GM19452 (cell line): ENCODE measurements around the gene RGS6.

ENCODE experiments used
- ATAC-seq: cut with Tn5 transposase; IDR thresholded peaks from one replicate; pipeline ENCODE4 v1.9.1; 2021; ENCODE audit not compliant: unreplicated experiment

The RGS6 gene

DNA sequence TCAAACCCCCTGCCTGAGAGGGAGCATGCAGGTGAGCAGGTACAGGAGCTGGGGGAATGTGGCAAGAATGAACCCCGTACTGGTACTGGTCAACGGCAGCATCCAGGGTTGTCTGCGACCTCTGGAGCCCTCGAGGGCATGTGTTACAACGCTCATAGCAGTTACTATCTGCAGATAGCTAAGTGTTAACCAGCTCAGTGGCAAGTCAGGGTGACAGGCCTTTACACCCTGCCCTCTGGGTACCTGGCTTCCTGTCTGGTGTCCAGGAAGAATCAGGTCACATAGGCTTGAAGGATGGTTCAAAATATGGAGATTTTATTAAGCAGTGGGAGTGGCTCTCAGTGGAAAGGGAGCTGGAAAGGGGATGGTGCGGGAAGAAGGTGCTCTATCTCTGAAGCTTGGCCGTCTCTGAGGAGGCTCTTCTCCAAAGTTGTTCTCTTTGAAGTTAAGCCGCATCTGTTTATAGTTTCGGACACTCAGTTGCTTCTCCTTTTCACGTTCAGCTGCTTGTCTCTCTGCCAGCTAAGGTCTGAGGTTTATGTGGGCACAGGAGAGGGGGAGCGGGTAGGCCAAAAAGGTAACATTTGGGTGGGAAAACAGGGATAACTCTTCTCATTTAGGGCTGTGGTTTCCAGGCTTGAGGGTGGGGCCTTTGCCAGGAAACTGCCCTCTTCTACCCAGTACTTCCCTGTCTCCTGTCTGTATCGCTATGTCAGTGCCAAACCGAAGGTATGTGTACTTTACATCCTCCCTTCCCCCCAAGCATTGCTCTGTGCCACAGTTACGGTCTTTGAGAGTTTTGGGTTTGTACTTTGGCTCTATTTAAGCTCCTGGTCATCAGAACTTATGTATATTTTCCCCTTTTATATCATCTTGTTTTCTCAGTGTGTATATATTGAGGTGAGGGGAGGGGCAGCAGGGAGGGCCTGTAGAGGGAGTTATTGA is 305.8 kb downstream of the RGS6 start:
- no peak for ATAC-seq

DNA sequence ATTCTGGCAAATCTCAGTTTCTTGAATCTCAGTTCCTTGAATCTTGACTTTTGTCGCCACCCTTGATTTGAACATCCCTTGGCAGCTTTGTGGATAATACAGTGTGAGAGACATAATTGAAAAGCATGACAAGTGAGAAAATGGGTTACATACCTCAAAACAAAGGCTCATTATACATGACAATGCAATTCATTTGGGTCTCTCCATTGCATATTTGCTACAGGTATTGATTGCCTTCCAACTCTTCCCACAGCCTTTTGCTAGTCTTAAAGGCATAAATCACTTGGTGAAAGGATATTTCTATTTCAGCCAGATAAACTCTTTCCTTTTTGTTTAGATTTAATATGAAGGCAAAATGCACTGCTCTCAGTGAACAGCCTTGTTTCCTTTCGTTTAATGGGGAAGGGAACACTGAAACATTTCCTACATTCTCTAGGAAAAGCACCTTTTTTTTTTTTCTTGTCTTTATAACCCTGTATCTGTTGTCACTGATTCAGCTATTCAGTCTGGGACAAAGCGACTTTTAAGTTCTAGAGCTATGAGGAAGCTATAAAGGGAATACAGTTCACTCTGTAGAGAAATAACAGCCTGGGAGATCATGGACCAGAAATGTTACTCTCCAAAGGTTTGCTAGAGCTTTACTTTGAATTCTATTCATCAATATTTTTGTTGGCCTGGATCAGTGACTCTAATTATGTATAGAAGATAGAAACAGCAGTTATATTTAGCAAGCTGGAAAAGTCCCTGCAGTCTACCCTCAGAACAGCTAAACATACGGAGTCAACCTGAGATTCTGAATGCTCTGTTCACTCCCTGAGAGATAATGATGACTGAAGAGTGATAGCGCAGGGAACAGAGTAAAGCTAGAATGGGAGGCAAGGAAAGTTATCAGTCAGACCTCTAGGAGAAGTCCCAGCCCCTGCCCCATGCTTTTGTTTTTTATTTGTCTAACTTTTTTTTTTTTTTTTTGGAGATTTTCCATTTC is 311.4 kb downstream of the RGS6 start:
- ATAC-seq, result no peak

DNA sequence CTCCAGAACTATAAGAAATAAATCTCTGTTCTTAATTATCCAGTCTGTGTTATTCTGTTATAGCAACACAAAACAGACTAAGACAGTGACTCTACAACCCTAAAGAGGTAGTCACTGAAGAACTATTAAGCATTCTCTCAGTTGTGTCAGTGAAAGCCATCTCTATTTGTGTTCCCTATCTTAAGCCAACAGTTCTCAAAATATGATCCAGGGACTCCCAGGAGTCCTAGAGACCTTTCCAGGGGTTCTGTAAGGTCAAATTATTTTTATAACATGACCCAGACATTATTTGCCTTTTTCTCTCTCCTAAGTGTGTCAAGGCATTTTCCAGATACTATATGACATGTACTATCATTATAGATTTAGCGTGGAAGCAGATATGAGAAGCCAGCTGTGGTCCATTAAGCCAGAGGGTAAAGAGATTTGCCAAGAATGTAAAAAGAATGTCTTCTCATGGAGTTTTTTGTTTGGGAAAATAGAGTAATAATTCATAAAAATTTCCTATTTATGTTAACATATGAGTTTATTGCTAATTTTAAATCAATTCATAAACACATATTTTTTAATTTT is 315.8 kb downstream of the RGS6 start:
- no peak for ATAC-seq

DNA sequence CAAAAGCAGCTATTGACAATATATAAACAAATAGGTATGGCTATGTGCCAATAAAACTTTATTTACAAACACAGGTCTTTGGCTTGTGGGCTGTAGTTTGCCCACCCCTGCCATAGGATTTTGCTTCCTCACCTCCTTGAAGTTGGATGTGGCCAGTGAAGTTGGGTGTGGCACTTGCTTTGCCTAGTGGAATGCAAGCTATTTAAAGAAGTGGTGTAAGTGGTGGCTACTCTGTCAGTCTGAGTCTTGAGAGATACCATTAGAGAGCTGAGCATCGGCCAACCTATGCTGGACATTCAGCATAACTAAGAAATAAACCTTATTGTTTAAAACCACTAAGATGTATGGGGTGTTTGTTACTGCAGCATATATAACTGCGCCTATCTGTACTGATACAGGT is 321.3 kb downstream of the RGS6 start:
- no peak for ATAC-seq

DNA sequence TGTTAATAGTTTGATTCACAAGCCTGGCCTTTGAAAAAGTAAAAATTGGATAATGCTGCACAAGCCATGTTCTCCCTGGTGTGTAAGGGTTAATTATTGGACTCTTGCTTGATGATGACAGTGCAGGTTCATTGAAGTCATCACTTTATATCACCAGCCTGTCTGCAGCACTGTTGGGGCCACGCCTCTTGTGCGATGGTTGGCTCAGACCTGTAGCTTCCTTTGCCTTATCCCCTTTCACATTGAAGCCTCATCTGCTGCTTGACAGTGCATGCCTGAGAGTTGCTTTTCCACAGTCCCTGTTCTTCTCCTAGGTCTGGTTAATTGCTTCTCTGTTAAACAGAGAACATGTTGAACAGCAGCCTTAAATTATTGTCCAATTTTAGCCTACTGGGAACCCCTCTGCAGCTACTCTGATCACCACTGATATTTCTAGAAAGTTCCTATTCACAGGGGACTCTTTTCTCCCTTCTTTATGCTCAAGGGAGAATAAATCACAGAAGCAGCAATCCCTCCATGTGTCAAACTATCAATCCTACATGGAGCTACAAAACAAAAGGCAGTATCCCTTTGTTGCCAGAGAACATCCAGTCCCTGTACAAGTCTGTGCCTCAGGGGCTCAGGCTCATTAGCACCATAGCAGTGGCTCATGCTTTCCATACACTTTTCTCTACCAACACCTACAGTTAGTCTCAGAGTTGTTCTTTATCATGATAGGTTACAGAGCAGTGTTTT is 322.1 kb downstream of the RGS6 start:
- no peak for ATAC-seq

DNA sequence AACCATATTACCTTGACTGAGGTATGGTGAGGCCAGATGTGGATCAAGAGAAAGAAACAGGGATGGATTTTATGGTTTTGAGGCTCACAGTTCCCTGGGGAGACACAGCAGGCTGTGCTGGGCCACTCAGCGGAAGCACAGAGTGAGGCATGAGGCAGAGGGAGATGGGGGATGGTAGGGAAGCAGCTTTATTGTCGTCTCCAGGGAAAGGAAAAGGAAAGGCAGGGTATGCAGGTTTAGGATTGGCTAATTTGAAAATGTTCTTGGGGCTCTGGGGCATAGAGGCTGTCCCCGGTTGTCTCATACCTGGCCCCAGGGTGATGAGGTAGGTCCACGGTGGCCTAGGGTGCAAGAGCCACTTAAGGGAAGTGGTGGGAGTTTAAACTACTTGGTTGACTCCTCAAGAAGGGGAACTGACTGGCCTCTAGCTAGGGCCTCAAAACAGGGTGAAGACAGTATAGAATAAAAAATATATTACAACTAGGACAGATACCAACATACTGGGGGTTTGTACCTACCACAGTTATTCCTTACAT is 322.8 kb downstream of the RGS6 start:
- ATAC-seq, result no peak

DNA sequence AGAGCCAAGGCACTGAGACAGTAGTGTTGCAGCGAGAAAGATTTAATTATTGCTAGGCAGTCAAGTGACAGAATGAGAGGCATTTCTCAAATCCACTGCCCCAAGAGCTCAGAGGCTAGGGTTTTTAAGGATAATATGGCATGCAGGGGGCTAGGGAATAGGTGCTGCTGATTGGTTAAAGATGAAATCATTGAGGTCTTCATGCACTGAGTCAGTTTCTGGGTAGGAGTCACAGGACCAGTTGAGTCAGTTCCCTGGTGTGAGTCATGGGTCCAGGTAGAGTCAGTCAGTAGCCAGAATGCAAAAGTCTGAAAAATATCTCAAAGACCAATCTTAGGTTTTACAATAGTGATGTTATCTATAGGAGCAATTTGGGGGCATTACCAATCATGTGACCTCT is 323.8 kb downstream of the RGS6 start:
- ATAC-seq, result no peak

DNA sequence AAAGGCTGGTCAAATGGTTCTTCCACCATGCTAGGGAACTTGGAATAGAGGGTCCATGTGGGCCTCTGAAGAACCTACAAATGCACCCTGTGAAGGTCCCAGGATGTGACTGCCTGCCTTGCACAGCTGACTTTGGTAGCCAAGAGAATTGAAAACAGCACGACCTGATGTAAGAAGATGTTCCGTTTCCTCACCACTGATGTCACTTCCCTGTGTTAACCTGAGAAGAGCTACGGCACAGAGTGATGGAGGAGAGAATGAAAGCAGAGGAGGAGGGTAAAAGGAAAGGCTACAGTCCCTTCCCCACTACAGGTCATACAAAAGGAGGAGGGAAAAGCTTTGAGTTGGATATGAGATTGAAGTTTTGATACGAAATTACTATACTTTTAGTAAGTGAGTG is 328.8 kb downstream of the RGS6 start:
- no peak for ATAC-seq

DNA sequence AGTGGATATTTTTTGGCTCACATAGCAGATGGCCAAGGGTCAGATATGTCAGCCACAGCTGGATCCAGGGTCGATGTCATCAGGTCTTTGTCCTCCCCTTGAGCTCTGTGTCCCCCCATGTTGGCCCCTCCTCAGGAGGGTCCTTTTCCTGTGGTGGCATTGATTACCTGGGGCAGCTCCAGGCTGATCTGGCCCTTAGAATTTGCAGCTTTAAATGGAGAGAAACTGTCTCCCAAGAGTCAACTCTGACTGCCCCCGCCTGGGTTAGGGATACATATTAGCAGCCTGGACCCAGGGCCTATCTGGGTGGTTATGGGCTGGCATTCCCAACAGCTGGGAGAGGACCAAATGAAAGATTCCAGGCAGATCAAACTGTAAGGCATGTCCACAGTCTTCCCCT is 330.5 kb downstream of the RGS6 start:
- no peak for ATAC-seq

DNA sequence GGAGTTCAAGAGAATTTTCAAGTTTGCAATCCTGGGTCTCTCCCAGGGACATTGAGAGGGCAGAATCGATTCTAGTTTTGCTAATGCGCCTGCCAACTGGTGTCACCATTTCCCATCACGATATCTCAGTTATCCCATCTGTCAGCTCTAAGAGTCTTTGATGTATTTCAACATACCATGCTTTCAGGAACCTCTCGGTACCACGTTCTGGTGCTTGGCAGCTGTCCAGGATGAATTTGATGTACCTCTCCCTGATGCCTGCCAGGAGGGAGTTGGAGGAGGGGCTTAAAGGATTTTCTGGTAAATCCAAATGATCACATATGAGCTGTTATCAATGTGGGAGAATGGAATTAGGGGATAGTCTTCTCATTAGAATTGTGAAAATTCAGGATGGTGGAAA is 332.5 kb downstream of the RGS6 start:
- no peak for ATAC-seq

DNA sequence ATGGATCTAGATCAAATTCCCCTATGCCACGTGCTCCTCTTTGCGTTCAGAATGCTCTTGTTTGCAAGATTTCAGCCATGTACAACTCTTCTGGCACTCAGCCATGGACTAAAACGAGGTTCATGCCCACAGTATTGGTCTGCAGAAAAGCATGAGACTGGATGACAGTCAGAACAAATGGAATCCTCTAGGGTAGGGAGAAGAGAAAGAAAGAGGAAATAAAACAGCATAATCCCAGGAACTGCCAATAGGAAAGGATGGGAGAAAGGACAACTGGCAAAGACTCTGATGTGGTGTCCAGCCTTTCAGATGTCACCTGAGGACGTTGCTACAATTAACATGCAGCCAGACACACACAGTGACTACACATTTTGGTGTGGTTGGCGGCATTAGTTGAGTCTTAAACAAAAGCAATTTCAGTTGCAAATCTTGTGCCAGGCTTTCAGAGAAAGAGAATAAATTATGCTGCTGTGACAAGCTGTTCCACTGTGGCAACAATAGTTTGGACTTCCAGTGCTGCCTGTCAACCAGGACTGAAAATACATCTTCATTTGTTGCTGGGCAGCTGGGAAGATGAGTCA is 338.0 kb downstream of the RGS6 start:
- no peak for ATAC-seq

DNA sequence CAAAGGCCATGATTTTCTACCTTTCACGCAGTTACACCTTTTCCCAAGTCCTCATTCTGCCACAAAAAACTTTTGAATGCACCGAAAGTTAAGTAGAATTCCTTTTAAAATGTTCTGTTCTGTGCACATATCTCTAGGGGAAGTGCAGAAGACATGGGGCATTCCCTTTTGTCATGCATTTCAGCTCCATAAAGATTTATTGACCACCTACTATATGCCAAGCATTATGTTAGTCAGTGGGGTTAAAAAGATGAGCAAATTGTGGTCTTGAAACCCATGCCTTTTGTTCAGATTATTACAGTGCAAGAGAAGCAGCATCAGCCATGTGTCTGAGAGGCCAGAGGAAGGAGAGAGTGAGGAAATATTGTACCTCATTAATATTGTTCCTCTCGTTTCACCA is 338.5 kb downstream of the RGS6 start:
- ATAC-seq, result no peak

DNA sequence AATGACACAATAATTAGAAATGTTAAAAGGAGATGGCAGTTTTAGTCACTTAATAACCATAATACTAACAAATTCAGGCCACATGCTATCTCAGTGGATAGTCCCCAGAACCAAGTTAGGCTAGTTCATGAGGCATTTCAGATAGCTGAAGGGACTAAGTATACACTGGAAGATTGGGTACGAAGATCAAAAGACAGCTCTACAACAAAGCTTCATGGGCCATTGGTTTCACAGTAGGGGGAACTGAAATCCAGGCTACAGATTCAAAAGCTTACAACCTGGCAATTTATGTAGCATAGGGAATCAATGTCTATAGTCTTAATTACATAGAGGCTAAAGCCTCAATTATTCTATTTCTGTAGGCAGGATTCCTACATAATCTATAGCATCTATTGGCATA is 343.0 kb downstream of the RGS6 start:
- ATAC-seq, result no peak

DNA sequence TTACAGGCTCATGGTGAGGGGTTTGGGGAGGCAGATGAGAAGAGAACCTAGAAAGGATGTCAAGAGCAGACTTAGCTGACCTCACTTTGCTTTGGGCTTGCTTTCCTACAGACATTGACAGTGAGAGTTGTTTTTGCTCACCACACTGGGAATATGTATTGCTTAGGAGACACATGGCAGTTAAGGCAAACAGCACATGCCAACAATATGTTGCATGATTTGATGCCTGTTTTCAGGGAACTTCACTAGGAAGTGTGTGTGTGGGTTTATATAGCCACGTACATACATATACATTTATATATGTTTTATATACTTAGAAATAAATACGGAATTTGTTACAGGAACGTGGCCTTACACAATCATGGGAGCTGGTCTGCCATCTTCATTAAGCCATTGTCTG is 346.1 kb downstream of the RGS6 start:
- no peak for ATAC-seq

DNA sequence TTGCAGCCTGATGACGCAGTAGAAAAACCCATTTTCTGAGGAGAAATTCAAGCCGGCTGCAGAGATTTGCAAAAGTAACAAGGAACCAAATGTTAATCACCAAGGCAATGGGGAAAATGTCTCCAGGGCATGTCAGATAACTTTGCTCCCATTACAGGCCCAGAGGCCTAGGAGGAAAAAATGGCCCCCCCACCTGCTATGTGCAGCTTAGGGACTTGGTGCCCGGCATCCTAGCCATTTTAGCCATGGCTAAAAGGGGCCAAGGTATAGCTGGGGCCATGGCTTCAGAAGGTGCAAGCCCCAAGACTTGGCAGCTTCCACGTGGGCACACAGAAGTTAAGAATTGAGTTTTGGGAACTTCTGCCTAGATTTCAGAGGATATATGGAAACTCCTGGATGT is 351.9 kb downstream of the RGS6 start:
- no peak for ATAC-seq

DNA sequence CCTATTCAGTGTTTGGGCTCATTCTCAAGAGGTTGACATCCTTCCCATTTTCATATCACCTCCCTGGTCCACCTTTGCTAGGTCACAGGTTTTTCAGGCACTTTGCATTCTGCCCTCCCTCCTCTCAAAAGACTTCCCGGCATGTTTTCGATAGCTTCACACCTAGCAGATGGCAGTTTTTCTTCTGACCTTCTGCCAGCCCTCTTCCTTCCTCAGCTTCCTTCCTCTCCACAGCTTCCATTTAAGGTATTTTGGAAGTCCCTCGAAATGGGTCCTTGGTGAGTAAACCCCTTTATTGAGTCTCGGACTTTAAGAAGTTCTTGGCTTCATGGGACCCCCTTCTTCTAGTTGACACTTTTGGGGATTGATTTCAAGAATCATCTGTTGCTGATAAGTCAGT is 358.0 kb downstream of the RGS6 start:
- no peak for ATAC-seq

DNA sequence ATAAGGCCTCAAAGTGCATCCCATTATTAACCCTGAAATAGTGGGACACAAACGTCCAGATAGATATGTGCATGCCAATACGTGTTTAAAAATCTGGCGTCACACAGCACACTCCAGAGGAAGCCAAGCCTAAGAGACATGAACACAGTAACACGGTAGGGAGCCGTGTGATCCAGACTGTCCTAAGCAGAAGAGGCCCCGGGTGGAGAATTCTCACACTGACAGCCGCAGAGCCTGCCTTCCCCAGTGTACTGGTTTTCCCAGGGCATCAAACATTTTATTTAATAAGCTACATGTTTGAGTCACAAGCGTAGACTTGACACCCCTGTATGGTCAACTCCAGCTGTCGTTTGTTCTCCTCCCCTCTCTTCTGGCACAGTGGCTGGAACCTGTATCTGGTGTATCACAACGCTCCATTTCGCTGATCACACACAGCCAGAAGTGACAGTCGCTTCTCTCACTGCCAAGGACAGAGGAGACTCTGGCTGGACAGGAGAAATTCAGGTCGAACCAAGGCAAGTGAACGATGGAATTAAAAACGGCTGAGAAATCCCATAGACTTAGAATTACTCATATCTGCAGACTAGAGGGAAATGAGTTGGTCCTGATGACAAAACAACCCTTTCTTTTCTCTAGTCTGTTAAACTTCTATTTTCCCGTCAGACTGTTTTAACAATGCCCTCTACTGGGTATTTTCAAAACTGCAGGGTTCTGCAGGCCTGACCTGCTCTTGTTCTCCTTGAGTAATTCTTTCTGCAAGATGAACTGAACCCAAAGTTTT is 359.9 kb downstream of the RGS6 start:
- no peak for ATAC-seq

DNA sequence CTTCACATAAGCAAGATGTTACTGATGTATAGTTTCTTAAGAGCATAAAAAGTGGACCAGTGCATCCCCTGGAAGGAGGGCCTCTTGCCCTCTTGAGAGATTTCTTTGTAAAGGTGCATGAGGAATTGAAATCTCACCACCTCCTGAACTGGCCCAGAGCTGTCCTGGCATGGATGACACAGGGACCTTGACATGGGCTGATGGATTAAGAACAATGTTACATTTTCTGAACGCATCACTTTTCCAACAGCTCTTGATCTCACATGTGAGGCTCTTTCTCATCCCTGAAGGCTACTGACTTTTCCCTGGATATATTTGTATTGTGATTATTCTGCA is 360.4 kb downstream of the RGS6 start:
- ATAC-seq, result no peak

DNA sequence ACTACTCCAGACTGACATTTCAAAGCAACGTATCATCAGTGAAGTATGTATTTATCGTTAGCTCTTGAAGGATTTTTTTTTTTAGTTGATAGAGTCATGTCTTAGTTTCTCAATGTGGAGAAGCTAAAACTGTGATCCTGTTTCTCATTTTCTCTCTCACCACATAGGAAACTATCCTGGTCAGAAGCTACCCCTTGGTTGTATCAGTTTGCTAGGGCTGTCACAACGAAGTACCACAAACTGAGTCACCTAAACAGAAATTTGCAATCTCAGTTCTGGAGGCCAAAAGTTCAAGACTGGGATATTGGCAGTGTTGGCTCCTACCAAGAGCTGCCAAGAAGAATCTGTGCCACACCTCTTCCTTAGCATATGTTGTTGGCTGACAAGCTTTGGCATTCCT is 369.1 kb downstream of the RGS6 start:
- ATAC-seq, result no peak

DNA sequence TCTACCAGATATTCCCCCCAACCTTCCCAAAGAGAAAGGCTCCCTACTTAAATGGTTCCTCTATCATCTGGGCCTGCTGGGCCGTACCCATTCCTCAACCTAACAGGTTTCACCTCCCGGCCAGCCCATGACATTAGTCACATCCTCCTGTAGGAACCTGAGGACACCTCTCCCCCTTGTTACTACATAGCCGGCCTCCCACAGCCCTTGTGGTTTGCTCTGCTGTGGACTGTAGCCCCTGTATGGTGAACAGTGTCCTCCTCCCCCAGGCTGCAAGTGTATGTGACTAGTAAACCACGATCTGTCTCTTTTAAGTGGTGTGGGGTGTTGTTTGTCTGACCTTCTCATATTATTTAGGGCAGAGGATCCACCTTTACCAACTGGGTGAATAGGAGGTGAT is 371.7 kb downstream of the RGS6 start:
- no peak for ATAC-seq
